GM18861 (cell line): ENCODE measurements around the gene ASB15.

Source experiments
- ATAC-seq: cut with Tn5 transposase; IDR thresholded peaks from one replicate; pipeline ENCODE4 v1.9.1; 2021; ENCODE audit not compliant: unreplicated experiment

Gene ASB15

GRCh38 chr7:123594813-123595241 is 6.8 kb upstream of the ASB15 start:
- ATAC-seq, result no peak

- no peak for ATAC-seq
These were observed 3.0 kb upstream of the ASB15 start for GRCh38 chr7:123598657-123599056.

GRCh38 chr7:123599766-123600165 is 1.9 kb upstream of the ASB15 start:
- no peak for ATAC-seq

DNA sequence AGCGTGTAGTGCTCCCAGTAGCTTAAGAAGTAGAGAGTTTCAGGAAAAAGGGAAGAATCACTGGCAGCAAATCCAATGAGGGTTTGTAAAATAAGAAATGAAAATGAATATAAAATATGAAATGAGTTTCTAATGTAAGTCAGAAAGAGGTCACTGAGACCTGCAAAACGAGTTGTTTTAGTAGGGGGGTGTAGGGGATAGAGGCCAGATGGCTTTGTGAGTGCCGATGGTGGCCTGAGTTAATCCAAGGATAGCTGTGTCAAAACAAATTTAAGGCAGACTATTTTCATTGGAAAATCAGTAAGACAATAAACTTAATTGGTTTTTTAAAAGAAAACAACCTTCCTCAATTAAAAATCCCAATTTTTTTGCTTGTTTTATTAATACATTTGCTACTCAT is 745 bp upstream of the ASB15 start:
- ATAC-seq, result no peak

- ATAC-seq, result no peak
These were observed 1.0 kb downstream of the ASB15 start for GRCh38 chr7:123602648-123603047.

DNA sequence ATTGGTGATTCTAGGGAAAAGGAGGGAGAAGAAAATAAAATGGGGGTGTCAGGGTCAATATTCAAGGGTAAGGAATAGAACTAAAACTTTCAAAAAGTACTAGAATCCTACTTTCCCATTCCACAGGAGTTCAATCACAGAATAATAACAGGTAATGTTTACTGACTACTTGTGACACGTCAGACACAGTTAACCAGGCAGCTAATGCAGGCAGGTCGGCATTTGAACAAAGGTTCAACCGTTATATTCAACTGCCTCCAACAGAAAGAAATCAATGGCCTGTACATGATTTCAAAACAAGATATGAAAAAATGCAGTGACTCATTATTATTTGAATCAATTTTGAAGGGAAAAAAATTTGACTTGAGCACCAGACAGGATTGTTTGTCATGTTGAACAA is 3.1 kb downstream of the ASB15 start:
- ATAC-seq, result no peak

DNA sequence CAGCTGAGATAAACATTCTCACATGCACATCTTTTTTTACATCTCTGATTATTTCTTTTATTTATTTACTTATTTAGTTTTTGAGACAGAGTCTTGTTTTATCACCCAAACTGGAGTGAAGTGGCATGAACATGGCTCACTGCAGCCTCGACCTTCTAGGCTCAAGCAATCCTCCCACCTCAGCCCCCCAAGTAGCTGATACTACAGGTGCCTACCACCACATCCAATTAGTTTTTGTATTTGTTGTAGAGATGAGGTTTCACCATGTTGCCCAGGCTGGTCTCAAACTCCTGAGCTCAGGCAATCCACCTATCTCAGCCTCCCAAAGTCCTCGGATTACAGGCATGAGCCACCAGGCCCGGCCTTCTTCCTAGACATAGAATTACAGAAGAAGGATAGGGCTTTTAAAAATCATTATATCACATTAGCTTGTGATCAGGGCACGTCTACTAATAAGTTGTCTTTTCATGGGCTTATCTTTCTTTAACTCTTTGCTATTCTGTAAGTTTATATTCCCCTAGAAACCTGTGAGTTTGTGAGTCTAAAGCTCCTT is 5.9 kb downstream of the ASB15 start:
- ATAC-seq, result no peak

- no peak for ATAC-seq
These were observed 7.6 kb downstream of the ASB15 start for GRCh38 chr7:123608991-123609882.

GRCh38 chr7:123609883-123610239 is 8.2 kb downstream of the ASB15 start:
- ATAC-seq, result no peak

- ATAC-seq, result no peak
These were observed 10.4 kb downstream of the ASB15 start for GRCh38 chr7:123612024-123612423.

DNA sequence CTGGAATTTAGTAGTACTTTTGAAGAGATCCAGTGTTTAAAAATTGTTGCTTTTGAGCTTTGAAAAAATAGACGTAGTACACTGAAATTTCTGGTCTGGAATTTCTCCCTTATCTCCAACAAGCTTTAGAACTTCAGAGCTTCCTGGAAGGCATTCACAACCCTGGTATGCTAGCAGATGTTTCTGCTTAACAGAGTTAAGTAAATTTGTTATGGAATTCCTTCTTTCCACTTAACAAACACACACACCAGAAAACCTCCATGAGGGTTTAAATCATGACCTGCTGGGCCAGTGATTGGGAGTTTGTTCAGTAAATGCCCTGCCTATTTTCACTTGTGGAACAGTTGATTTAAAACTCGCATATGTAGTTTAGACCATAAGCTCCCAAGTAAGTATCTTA is 13.7 kb downstream of the ASB15 start:
- ATAC-seq, result no peak

- no peak for ATAC-seq
These were observed 14.6 kb downstream of the ASB15 start for GRCh38 chr7:123616223-123616622.

DNA sequence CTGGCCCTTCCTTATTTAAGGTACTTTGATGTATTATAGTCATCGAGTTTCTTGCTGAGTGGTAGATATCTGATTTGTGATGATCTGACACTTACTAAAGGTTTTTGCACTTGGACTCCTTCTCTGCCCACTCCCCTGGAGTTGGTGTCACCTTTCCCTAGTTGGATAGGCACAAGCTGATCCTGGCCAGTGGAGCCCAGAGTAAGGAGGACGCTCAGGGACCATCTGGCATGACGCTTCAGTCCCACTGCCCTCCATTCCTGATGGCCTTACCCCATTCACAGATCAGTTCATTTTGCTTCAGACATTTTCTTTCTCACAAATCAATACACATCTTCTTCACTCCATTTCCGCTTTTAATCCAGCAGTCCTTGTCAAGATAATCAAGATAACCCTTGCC is 20.1 kb downstream of the ASB15 start:
- no peak for ATAC-seq

- no peak for ATAC-seq
These were observed 21.2 kb downstream of the ASB15 start for GRCh38 chr7:123622660-123623386.

GRCh38 chr7:123624527-123625183 is 23.0 kb downstream of the ASB15 start:
- ATAC-seq, result peak; percentile 94

DNA sequence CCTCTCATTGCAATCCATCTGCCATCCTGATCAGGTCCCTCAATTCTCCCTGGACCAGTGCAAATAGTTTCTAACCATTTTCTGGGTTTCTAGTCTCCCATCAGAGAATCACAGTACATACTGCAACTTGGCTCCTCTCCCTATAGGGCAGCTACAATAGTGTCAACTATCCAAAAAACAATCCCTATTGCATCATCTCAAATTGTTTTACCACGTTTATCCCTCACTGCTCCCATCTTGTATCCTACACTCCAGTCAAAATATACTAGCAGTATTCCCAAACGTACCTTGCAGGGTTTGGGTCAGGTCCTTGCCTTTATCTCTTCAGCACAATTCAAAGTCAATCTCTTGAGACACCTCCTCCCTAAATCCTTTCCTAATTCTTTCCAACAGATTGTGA is 23.6 kb downstream of the ASB15 start:
- ATAC-seq, result no peak

- no peak for ATAC-seq
These were observed 26.2 kb downstream of the ASB15 start for GRCh38 chr7:123627851-123628250.

GRCh38 chr7:123628829-123629228 is 27.2 kb downstream of the ASB15 start:
- ATAC-seq, result no peak

DNA sequence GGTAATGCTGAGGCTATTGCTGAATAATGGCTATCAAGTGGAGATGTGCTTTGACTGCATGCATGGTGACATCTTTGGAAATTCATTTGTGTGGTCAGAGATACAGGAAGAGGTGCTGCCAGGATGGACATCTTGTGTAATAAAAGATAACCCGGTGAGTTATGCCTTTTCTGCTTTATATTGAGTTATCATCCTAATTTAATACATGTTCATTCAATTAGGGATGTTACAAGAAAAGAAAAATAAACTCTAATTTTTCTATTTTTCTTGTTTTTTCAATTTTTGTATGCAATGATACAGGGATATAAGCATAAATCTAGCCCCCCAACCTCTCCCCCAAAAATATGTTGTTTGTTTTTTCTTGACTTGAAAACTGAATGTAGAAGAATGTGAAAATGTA is 27.7 kb downstream of the ASB15 start:
- no peak for ATAC-seq

DNA sequence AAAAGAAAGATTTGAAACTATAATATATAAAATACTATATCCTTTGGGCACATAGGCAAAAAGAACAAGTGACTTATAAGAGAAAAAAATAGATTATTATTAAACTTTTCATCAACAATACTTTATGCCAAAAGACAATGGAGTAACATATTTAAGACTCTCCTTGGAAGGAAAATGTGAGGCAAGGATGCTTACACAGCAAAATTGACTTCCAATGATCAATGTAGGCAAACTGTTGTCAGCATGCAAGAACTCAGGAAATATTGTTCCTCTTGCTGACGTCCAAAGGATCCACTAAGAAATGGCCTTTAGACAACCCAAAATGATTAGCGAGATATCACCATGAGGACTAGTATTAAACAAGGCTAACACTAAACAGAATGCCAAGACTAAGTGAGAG is 31.2 kb downstream of the ASB15 start:
- no peak for ATAC-seq

DNA sequence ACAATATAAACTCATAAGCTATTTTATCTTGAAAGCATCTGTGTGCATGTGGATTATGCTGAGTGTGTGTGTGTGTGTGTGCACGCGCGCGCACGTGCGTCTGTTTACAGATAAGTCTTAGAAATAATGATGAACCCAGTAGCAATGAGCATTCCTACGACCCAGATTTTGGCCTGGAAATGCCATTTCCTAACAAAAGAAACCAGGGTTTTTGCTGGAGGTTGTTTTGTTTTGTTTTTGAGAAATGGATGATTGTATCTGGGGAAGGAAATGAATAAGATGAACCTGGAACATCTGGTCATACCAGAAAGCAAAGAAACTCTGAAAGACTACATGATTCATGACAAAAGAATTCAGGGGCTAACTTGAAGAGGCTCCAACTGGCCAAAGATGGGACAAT is 31.9 kb downstream of the ASB15 start:
- ATAC-seq, result no peak
